ENCODE data around the gene TMPRSS3.

DNA sequence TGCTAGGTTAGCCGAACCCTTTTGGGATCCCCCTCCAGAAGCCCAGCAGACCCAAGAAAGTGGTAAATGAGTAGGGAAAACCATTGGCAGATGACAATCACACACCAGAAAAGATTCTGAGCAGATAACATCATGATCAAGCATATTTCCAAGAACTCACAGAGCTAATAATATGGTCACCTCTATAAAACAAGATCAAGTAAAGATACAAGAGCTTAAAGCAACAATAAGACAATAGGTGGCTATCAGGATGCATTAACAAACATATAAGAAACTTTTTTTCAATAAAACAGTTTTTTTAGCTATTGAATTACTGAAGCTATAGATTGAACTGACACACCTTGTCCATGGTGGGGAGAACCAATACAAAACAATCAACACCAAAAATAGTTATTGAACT lies 36.8 kb upstream of the TMPRSS3 start:
- TF ChIP-seq, protein P1, sequence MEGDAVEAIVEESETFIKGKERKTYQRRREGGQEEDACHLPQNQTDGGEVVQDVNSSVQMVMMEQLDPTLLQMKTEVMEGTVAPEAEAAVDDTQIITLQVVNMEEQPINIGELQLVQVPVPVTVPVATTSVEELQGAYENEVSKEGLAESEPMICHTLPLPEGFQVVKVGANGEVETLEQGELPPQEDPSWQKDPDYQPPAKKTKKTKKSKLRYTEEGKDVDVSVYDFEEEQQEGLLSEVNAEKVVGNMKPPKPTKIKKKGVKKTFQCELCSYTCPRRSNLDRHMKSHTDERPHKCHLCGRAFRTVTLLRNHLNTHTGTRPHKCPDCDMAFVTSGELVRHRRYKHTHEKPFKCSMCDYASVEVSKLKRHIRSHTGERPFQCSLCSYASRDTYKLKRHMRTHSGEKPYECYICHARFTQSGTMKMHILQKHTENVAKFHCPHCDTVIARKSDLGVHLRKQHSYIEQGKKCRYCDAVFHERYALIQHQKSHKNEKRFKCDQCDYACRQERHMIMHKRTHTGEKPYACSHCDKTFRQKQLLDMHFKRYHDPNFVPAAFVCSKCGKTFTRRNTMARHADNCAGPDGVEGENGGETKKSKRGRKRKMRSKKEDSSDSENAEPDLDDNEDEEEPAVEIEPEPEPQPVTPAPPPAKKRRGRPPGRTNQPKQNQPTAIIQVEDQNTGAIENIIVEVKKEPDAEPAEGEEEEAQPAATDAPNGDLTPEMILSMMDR (IDR thresholded peaks at IDR 0.05) = no peak
- no peak for TF ChIP-seq EZH2phosphoT487 (IDR thresholded peaks at IDR 0.05)

All from neural progenitor cell (in vitro differentiated cells).